K562 (cell line): ENCODE results near the gene TTC21A. TPM values are rescaled to one million over a fixed set of nuclear protein-coding genes. Genes with fewer than 3 reads are reported as not detected.

Source experiments
- ATAC-seq: fragments of 200-7000 bp; cut with Tn5 transposase; 3 replicates; pipeline ENCODE4 v1.9.1; 2020; ENCODE audit warnings: moderate library complexity
- BruUV-seq: library from RNA; stranded (reverse); fragments of 400-500 nt; replicated peaks from 2 replicates; lab custom pipeline; 2021; lab: Mats Ljungman, UMichigan
- CTCF ChIA-PET: fragments of 300-600 bp; formaldehyde crosslinking; extraction: SDS; loops from one replicate; lab custom pipeline; 2021; ENCODE audit warnings: low intra/inter-chr PET ratio; lab: Yijun Ruan, JAX
- POLR2A ChIA-PET: fragments of 300-600, 350-650 bp; sonication (Branson Sonifier 250); formaldehyde crosslinking; extraction: SDS; loops from one replicate; lab custom pipeline; 2021; ENCODE audit warnings: antibody characterized with exemption, inconsistent platforms; lab: Yijun Ruan, JAX
- DNase-seq, 4 experiments: peaks; one replicate each; pipeline versions ENCODE4 v3.0.0 to v3.0.0-alpha.2; 2011 to 2018; ENCODE audit warnings: low spot score in 3 of 4, mixed read lengths in 3 of 4; ENCODE audit errors: extremely low read depth in 1 of 4
- FAIRE-seq: peaks from 2 replicates; lab custom pipeline; 2011; peaks lifted over from hg19 to GRCh38; lab: Jason Lieb, UNC
- H2AFZ ChIP-seq: 2 replicates; pipeline ENCODE4 v1.6.0; 2011; ENCODE audit warnings: low read depth, low read length, control low read depth, inconsistent platforms
- H3K27ac ChIP-seq: fragments of 200-600 bp; 3 replicates; pipeline ENCODE4 v1.8.0; 2011; ENCODE audit warnings: low read depth, mild to moderate bottlenecking, control low read depth, inconsistent platforms, low read length, moderate library complexity, mixed read lengths; ENCODE audit errors: extremely low read depth
- H3K27me3 ChIP-seq, 2 experiments: fragments of 300-600 bp in 1 of 2; 2 replicates in 1 of 2; 3 replicates in 1 of 2; pipeline versions ENCODE4 v1.6.0 to v1.8.0; 2011; ENCODE audit warnings: inconsistent platforms in 2 of 2, low read length in 2 of 2, mild to moderate bottlenecking in 1 of 2, mixed read lengths in 1 of 2, moderate library complexity in 1 of 2; ENCODE audit not compliant: control insufficient read depth in 2 of 2, insufficient read depth in 2 of 2
- H3K36me3 ChIP-seq: fragments of 300-600 bp; 3 replicates; pipeline ENCODE4 v1.8.0; 2011; ENCODE audit warnings: mild to moderate bottlenecking, low read length, inconsistent platforms; ENCODE audit not compliant: control insufficient read depth, insufficient read depth
- H3K4me1 ChIP-seq, 2 experiments: fragments of 200-600 bp in 1 of 2; replicated peaks in 1 of 2; 2 replicates in 1 of 2; 3 replicates in 1 of 2; pipeline versions ENCODE4 v1.5.1 to v1.8.0; 2011; ENCODE audit warnings: inconsistent platforms in 2 of 2, low read length in 2 of 2, mild to moderate bottlenecking in 1 of 2, mixed read lengths in 1 of 2, moderate library complexity in 1 of 2; ENCODE audit not compliant: control insufficient read depth in 2 of 2, insufficient read depth in 2 of 2
- H3K4me2 ChIP-seq: 2 replicates; pipeline ENCODE4 v1.6.1; 2011; ENCODE audit warnings: low read length, control low read depth, inconsistent platforms, mixed read lengths; ENCODE audit not compliant: insufficient read depth
- H3K4me3 ChIP-seq: fragments of 200-600 bp; sonication (generic), shearing (Covaris generic); 2 replicates; pipeline ENCODE4 v1.5.1; 2016; ENCODE audit warnings: control low read depth, inconsistent platforms
- H3K79me2 ChIP-seq: fragments of 200-600 bp; 3 replicates; pipeline ENCODE4 v1.8.0; 2011; ENCODE audit warnings: low read length, inconsistent platforms; ENCODE audit not compliant: control insufficient read depth, insufficient read depth
- H3K9ac ChIP-seq, 2 experiments: 2 replicates each; pipeline versions ENCODE4 v1.6.0 to v1.6.1; 2011; ENCODE audit warnings: low read depth in 2 of 2, low read length in 2 of 2, control low read depth in 1 of 2, inconsistent platforms in 1 of 2, mild to moderate bottlenecking in 1 of 2, mixed read lengths in 1 of 2; ENCODE audit not compliant: insufficient read depth in 1 of 2
- H3K9me1 ChIP-seq: one replicate; pipeline ENCODE4 v1.6.0; 2011; ENCODE audit warnings: inconsistent platforms, mild to moderate bottlenecking, low read length, moderate library complexity; ENCODE audit not compliant: control insufficient read depth, insufficient read depth
- H3K9me3 ChIP-seq: replicated peaks from 2 replicates; pipeline ENCODE4 v1.5.1; 2011; ENCODE audit warnings: low read depth, low read length, inconsistent platforms; ENCODE audit not compliant: control insufficient read depth, insufficient read depth
- H4K20me1 ChIP-seq: replicated peaks from 2 replicates; pipeline ENCODE4 v1.6.1; 2011; ENCODE audit warnings: low read length, inconsistent platforms, mixed read lengths; ENCODE audit not compliant: control insufficient read depth, insufficient read depth
- HDAC8 ChIP-seq: fragments of 450-650 bp; IDR thresholded peaks from 2 replicates; pipeline ENCODE4 v1.6.1; 2016; ENCODE audit warnings: mild to moderate bottlenecking, missing genetic modification characterization, moderate library complexity, missing compliant biosample characterization
- NCOA4 ChIP-seq: fragments of 450-650 bp; IDR thresholded peaks from 2 replicates; pipeline ENCODE4 v1.6.1; 2018; ENCODE audit warnings: mild to moderate bottlenecking; ENCODE audit not compliant: partially characterized antibody
- NCOA6 ChIP-seq: fragments of 450-650 bp; IDR thresholded peaks from 2 replicates; pipeline ENCODE4 v1.6.1; 2017; ENCODE audit warnings: mild to moderate bottlenecking
- NONO ChIP-seq, 2 experiments: fragments of 200-400 bp in 1 of 2; fragments of 450-650 bp in 1 of 2; formaldehyde crosslinking in 1 of 2; IDR thresholded peaks; 2 replicates each; pipeline ENCODE4 v1.6.1; 2017; ENCODE audit warnings: low read depth in 2 of 2, mild to moderate bottlenecking in 2 of 2, moderate library complexity in 2 of 2, low read length in 1 of 2
- RAD21 ChIP-seq, 2 experiments: fragments of 250-450 bp in 1 of 2; fragments of 450-650 bp in 1 of 2; sonication (Bioruptor Pico) in 1 of 2; formaldehyde crosslinking in 1 of 2; IDR thresholded peaks in 1 of 2; conservative IDR thresholded peaks in 1 of 2; 2 replicates each; pipeline versions ENCODE4 v1.4.0 to v1.8.0; 2020 to 2022; ENCODE audit warnings: mild to moderate bottlenecking in 2 of 2, moderate library complexity in 1 of 2
- SRSF3 ChIP-seq: fragments of 200-400 bp; formaldehyde crosslinking; IDR thresholded peaks from 2 replicates; pipeline ENCODE4 v1.6.1; 2016; ENCODE audit warnings: mild to moderate bottlenecking, low read length, moderate library complexity; ENCODE audit not compliant: insufficient read depth
- TCF3 ChIP-seq: sonication (generic); formaldehyde crosslinking; IDR thresholded peaks from 2 replicates; pipeline ENCODE4 v1.4.0; 2020; ENCODE audit warnings: mild to moderate bottlenecking, missing genetic modification reagents
- XRCC3 ChIP-seq: fragments of 450-650 bp; IDR thresholded peaks from 2 replicates; pipeline ENCODE4 v1.6.1; 2017; ENCODE audit warnings: mild to moderate bottlenecking, moderate library complexity
- ZNF253 ChIP-seq: fragments of 250-450 bp; sonication (Bioruptor Pico); conservative IDR thresholded peaks from 2 replicates; pipeline ENCODE4 v1.6.1; 2021; ENCODE audit warnings: mild to moderate bottlenecking
- ZNF583 ChIP-seq: fragments of 250-450 bp; sonication (Bioruptor Pico); IDR thresholded peaks from 2 replicates; pipeline ENCODE4 v1.4.0; 2020
- ZNF780A ChIP-seq: fragments of 250-450 bp; sonication (Bioruptor Pico); IDR thresholded peaks from 2 replicates; pipeline ENCODE4 v1.5.0; 2021; ENCODE audit warnings: mild to moderate bottlenecking
- ZNF830 ChIP-seq: fragments of 250-450 bp; sonication (Bioruptor Pico); IDR thresholded peaks from 2 replicates; pipeline ENCODE4 v1.5.0; 2021; ENCODE audit warnings: mild to moderate bottlenecking
- WGBS: fragments of 100-300 bp; shearing (Covaris generic); methylation state at CpG from one replicate; pipeline ENCODE4 v1.1.6; 2016; ENCODE audit warnings: low coverage, mixed read lengths; ENCODE audit not compliant: insufficient coverage; ENCODE audit errors: missing lambda C conversion rate; 5-methylcytosine and 5-hydroxymethylcytosine counted together
- in situ Hi-C: fragments of 300-500 bp; cut with MboI; formaldehyde crosslinking; loops from 4 replicates; pipeline ENCODE4 v1.15.0; 2018; ENCODE audit warnings: inconsistent platforms, mixed read lengths
- intact Hi-C: fragments of 100-400 bp; cut with micrococcal nuclease; formaldehyde crosslinking; loops from 2 replicates; pipeline ENCODE4 v1.14.2; 2022
- polyA plus RNA-seq, 8 experiments: library from polyadenylated mRNA; depleted of rRNA in 4 of 8; stranded (reverse) in 5 of 8; unstranded in 3 of 8; fragments of >200 nt; fragmentation: Nextera tagmentation in 2 of 8; fragmentation: Illumina TruSeq in 1 of 8; extraction: Ambion mirVana in 2 of 8; extraction: Trizol in 1 of 8; gene quantifications; 2 replicates each; pipeline versions ENCODE4 v1.2.1 to v1.2.3, GENCODE V29; 2011 to 2014; ENCODE audit warnings: inconsistent platforms in 1 of 8, missing spikeins in 1 of 8
- total RNA-seq, 7 experiments: library from RNA; depleted of rRNA in 6 of 7; stranded (reverse); fragments of >200 nt in 6 of 7; fragmentation: Illumina TruSeq in 2 of 7; extraction: Trizol in 2 of 7; gene quantifications; 2 replicates each; pipeline versions ENCODE4 v1.2.1 to v1.2.3, GENCODE V29; 2011 to 2021; ENCODE audit warnings: low replicate concordance in 1 of 7
- TF ChIP-seq, protein P1 (sequence below), 3 experiments: IDR thresholded peaks in 2 of 3; conservative IDR thresholded peaks in 1 of 3; 2 replicates each; pipeline ENCODE4 v1.5.1; 2011 to 2012; ENCODE audit warnings: low read length in 3 of 3, mild to moderate bottlenecking in 3 of 3, control low read depth in 2 of 3, improper control_type of control experiment in 1 of 3, inconsistent platforms in 1 of 3, low read depth in 1 of 3, mixed read lengths in 1 of 3, moderate library complexity in 1 of 3; ENCODE audit not compliant: insufficient read depth in 2 of 3
- TF ChIP-seq, protein P2 (sequence below): fragments of 450-650 bp; IDR thresholded peaks from 2 replicates; pipeline ENCODE4 v1.6.1; 2016
- TF ChIP-seq, protein P3 (sequence below): IDR thresholded peaks from 2 replicates; pipeline ENCODE4 v1.6.1; 2012; ENCODE audit warnings: low read depth, low read length, improper control_type of control experiment, borderline replicate concordance

Gene TTC21A
- total and polyA plus RNA-seq, 9 of the 15 experiments (the other 6 are each of a cell fraction or from before 2014, with no cell fraction given): 0.22 to 1.4 (median 0.70) TPM

DNA sequence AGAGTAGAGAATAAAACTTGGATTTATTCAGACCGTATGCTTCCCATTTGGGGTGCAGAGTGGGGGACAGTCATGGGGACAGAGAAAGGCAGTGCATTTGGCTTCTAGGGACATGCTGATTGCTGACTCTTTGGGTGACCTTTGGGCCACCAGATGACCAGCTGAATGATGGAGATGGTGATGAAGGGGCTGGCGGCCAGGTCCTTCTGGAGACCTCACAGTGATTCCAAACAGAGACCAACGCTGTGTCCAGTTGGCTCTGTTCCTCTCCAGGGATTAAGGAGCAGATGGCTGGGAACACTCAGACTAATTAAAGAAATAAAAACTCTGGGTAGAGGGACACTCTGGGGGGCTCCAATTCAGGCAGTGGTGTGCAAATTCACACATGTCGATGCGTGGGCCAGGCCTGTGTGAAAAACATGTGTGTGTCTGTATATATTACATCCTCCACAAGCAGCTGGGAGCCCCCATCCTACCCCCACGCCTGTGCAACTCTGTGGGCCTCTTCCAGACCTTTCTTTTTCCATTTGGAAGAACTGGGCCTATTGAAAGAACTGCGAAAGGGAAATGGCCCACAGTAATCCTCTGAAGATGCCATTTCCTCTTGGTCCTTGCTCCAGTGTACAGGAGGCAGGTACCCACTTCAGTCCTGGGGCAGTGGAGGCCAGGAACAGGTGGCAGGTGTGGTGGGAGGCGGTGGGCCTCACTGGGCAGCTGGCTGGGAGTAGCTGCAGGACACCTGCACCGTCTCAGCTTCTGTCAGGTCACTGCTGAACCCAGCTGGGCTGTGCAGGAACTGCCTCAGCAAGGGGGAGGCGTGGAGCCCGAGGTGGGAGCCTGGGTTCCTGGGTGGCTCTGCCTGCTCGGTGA, 76.0 kb downstream of the TTC21A start:
- Histone ChIP-seq H3K9me3 (no peaks in the 10 kb centered on the region), H3K4me2 (no peak overlapping the region), H3K27ac (no peak overlapping the region), H3K36me3 (no peaks in the 10 kb centered on the region), H3K4me3 (no peak overlapping the region), H3K9me1 (no peaks in the 10 kb centered on the region), H4K20me1 (no peaks in the 10 kb centered on the region), H2AFZ (no peak overlapping the region), H3K27me3 (peaks cover 6 to 11% of the 10 kb centered on the region in 2 experiments; a peak in 2 of 5 replicates), H3K9ac (peak overlapping the region in 1 of 2 experiments; percentile 69; a peak in 2 of 4 replicates), H3K79me2 (peaks cover 2% of the 10 kb centered on the region; the same call in 1 of the 3 replicates), H3K4me1 (peaks cover 25 to 49% of the 10 kb centered on the region in 2 experiments)
- 64% methylated on average over 12 of the region's 12 CpGs for WGBS
- FAIRE-seq (no peak), ATAC-seq (no peak), DNase-seq (no peak)
- ChIA-PET CTCF (interaction anchor here (2.1 kb wide), 1 partner anchor 57 kb away, joined by 10 read pairs; no protein-coding TSS in a partner anchor), POLR2A (interaction anchor here (0.7 to 2.4 kb wide), 5 partner anchors 12 to 223 kb away, joined by 3 to 9 read pairs (median 4); partner anchors contain the start of gene RPSA)
- intact Hi-C loops (loop anchor here (1.0 kb wide), 1 partner anchor 57 kb away; no protein-coding TSS in a partner anchor), in situ Hi-C loops (no loop called here)
- BruUV-seq: no TSS peak
- TF ChIP-seq HDAC8 (tag) (no peak), SRSF3 (no peak), NONO (IDR thresholded peaks at IDR 0.05; ENCODE audit: low read depth in 2 of 2, low read length in 1 of 2) (no peak), XRCC3 (no peak), NCOA4 (no peak), ZNF780A (CRISPR knock-in tag) (no peak), TCF3 (no peak), RAD21 (CRISPR knock-in tag; conservative IDR thresholded peaks at IDR 0.05 in 1 of 2, IDR thresholded peaks at IDR 0.05 in 1 of 2) (peak in 1 of 2 experiments; percentile 33; a peak in 2 of 4 replicates), ZNF253 (CRISPR knock-in tag) (no peak), ZNF830 (CRISPR knock-in tag) (no peak), ZNF583 (CRISPR knock-in tag) (no peak), NCOA6 (no peak)
- TF ChIP-seq, protein P1, sequence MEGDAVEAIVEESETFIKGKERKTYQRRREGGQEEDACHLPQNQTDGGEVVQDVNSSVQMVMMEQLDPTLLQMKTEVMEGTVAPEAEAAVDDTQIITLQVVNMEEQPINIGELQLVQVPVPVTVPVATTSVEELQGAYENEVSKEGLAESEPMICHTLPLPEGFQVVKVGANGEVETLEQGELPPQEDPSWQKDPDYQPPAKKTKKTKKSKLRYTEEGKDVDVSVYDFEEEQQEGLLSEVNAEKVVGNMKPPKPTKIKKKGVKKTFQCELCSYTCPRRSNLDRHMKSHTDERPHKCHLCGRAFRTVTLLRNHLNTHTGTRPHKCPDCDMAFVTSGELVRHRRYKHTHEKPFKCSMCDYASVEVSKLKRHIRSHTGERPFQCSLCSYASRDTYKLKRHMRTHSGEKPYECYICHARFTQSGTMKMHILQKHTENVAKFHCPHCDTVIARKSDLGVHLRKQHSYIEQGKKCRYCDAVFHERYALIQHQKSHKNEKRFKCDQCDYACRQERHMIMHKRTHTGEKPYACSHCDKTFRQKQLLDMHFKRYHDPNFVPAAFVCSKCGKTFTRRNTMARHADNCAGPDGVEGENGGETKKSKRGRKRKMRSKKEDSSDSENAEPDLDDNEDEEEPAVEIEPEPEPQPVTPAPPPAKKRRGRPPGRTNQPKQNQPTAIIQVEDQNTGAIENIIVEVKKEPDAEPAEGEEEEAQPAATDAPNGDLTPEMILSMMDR (IDR thresholded peaks at IDR 0.05 in 2 of 3, conservative IDR thresholded peaks at IDR 0.05 in 1 of 3; ENCODE audit: insufficient read depth in 2 of 3, low read depth in 1 of 3, low read length in 3 of 3): peak in 2 of 3 experiments; percentile 26 to 36; a peak in 2 of 6 replicates
- TF ChIP-seq, protein P2, sequence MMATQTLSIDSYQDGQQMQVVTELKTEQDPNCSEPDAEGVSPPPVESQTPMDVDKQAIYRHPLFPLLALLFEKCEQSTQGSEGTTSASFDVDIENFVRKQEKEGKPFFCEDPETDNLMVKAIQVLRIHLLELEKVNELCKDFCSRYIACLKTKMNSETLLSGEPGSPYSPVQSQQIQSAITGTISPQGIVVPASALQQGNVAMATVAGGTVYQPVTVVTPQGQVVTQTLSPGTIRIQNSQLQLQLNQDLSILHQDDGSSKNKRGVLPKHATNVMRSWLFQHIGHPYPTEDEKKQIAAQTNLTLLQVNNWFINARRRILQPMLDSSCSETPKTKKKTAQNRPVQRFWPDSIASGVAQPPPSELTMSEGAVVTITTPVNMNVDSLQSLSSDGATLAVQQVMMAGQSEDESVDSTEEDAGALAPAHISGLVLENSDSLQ: no peak
- TF ChIP-seq, protein P3, sequence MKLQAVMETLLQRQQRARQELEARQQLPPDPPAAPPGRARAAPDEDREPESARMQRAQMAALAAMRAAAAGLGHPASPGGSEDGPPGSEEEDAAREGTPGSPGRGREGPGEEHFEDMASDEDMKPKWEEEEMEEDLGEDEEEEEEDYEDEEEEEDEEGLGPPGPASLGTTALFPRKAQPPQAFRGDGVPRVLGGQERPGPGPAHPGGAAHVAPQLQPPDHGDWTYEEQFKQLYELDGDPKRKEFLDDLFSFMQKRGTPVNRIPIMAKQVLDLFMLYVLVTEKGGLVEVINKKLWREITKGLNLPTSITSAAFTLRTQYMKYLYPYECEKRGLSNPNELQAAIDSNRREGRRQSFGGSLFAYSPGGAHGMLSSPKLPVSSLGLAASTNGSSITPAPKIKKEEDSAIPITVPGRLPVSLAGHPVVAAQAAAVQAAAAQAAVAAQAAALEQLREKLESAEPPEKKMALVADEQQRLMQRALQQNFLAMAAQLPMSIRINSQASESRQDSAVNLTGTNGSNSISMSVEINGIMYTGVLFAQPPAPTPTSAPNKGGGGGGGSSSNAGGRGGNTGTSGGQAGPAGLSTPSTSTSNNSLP: no peak
